ENCODE measurements around the gene MDM2.

MDM2 gene

DNA sequence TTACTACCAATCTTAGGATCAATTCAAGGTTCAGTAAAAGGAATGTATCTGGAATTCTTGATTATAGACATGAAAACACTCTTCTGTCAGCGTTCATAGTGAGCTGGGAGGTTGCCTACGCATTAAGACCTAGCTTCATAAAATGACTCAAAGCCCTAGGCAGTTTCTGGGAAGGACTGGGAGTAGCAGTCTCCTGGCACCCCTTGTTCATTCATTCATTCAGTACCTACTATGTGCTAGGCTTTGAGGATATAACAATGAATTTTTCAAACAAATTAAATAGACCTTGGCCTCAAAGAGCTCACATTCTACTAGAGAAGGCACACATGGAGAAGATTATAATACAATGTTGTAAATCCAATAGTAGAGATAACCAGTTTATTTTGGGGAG lies 46.1 kb downstream of the MDM2 start:
- DNase-seq, result no peak

DNA sequence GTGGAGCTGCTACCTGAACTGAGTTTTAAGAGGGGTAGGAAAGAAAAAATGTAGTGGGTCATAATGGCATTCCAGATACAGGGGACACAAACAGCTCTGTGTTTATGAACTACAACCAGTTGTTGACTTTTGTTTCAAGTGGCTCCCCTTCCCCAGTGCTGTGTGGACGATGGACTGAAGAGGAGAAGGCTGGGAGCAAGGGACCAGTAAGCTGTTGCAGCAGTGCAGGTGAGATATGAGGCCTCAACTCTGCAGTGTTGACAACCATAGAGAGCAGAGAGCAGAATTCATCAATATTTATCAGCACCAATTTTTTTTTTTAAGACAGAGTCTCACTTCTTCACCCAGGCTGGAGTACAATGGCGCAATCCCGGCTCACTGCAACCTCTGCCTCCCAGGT lies 46.6 kb downstream of the MDM2 start:
- no peak for DNase-seq

GRCh38 chr12:68855111-68855510 lies 47.1 kb downstream of the MDM2 start:
- no peak for DNase-seq

DNA sequence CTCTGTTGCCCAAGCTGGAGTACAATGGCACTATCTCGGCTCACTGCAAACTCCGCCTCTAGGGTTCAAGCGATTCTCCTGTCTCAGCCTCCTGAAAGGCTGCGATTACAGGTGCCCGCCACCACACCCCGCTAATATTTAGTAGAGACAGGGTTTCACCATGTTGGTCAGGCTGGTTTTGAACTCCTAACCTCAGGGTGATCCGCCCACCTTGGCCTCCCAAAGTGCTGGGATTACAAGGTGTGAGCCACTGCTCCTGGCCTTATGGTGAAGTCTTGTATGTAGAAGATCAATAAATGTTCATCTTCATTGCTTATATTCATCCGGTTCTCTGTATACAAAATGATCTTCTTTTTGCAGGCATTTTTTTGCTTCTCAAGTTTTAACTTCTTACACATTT lies 47.8 kb downstream of the MDM2 start:
- no peak for DNase-seq

DNA sequence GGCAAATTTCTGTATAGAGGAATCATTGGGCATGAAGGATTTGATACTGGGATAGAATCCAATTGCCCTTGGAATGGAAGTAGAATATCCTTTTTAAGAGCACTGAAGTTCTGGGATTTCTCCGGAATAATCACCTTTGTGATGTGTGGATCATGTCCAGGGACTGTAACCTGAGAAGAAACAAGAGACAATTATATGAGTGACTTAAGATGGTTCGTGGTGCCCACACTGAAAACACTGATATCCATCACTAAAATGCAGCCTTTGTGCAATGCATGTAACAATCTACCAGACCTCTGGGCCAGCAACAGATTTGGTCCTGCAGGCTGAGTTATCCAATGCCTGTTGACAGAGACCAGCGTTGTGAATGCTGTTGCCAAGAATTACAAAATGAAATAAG lies 48.5 kb downstream of the MDM2 start:
- DNase-seq, result no peak

- no peak for DNase-seq
Measured at GRCh38 chr12:68861890-68862289, 53.9 kb downstream of the MDM2 start.

DNA sequence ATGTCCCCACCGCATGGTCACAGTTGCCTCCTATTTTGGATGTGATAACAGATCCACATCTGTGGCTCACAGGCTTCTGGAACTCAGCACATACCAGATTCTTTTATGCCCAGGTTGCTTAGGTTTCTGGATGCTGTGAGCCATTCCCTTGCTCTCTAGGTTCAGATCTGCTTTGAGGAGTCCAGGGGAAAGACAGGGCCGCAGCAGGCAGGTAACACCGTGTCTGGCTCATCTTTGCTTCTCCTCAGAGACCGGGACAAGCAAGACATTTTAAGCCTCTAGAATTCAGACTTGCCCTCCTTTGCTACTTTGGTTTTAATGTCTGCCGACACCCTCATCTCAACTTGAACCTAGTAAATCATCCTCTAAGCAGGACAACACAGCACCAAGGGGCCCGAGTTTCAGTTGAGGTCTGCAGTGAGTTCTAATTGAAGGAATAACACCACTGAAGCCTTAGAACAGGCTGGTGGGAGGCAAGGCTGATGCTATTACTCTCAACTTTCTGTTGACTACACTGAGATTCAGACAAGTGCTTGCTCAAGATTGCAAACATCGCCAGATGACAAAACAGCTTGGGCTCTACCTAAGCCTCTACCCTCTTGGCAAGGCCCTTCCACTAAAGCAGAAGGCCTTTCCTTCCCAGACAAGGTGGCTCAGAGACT lies 55.3 kb downstream of the MDM2 start:
- no peak for DNase-seq

DNA sequence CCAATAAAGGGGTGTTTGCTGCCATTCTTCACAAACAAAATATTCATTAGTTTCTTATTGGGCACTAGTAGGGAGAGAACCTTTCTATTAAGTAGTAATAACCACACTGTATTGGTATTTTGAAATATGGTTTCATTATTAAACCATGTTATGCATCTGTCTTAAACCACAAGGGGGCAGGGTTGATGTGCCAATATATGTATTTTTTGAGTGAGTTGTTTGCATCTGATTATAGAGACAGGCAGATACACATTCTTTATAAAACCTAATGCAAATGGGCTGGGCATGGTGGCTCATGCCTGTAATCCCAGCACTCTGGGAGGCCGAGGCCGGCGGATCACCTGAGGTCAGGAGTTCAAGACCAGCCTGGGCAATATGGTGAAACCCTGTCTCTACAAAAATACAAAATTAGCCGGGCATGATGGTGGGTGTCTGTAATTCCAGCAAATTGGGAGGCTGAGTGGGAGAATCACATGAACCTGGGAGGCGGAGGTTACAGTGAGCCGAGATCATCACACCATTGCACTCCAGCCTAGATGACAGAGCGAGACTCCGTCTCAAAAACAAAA lies 56.0 kb downstream of the MDM2 start:
- DNase-seq, result peak; percentile 83

GRCh38 chr12:68864604-68865003 lies 56.6 kb downstream of the MDM2 start:
- no peak for DNase-seq

- no peak for DNase-seq
Measured at GRCh38 chr12:68865399-68866164, 57.6 kb downstream of the MDM2 start.

DNA sequence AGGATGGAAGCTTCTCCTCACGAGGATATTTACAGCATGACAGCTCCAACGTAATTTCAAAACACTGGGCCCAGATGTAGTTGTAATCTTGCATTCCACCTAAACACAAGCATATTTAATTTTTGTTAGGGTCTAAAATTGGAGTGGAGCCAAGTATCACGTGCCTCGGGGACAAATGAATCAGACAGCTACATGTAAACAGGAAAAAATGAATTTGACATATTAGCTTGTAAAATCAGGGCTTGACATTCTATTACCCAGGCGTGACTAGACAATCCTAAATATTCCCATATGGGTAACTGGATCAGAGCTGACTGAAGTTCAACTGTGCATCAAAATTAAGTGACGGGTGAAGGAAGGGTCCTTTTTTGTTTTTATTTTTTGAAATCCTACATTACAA lies 59.0 kb downstream of the MDM2 start:
- DNase-seq, result no peak

DNA sequence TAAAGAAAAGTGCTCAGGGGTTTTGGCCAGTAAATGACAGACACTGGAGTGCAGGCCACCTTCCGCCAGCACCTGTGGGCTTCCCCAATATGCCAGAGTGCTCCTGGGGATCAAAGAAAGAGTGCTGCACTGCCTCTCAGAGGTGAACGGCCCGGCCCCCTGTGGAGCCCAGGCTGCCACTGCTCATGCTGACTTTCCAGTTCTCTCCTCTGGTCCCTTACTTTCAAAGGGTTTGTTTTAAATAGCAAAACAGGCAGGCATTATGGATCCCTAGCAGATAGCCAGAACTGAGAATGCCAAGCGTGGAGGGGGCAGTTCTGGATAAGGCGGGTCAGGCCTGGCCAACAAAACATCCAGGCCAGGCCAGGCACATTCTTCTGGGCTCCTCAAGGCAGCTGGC lies 59.6 kb downstream of the MDM2 start:
- no peak for DNase-seq

DNA sequence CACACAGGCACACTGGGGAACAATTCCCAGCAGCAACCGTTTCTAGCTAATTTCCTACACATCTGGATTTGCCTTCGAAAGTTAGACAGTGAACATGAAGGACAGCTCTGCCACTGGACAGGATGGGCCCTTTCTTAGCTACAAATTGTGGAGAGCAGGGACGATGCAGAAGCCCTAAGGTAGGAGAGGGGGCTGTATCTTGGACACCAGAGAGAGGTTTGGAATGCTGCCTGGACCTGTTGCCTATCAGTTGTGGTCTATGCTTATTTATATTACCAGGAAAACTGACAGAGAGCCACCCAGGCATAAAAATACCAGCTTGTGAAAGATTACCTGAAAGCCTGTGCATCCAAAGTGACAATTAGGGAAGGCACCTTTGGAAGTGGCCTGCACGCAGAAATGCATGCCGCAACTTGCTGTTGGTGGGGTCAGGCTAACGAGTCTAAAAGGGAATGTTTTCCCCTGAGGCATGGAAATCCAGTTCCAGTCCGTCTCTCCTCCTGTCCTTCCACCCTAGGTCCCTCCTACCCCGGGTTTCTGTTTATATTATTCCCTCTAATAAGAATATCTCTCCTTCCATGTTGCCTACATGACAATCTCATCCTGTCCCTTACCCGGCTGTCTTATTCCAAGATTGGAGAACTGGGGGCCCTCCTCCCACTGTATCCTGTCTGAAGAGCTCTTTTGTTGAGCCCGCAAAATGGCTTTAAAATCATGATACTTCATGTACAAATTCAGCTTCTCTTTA lies 60.2 kb downstream of the MDM2 start:
- DNase-seq, result no peak

DNA sequence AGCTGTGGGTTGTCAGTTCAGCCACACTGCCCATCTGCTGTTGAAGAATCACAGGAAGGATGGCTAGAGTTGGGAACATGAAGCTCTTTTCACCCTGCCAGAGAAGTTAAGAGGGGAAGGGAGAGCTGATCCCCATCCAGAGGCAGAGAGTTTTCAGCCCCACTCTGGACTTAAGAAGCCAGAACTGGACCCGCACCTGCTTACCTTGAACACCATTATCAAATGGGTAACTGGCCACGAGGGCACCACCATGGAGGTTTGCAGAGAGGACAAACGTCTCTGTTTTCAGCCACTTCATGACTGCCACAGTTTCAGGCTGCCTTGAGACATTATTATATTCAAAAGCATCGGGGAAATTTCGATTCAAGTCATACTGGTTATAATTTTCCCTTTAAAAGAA lies 62.0 kb downstream of the MDM2 start:
- no peak for DNase-seq

DNA sequence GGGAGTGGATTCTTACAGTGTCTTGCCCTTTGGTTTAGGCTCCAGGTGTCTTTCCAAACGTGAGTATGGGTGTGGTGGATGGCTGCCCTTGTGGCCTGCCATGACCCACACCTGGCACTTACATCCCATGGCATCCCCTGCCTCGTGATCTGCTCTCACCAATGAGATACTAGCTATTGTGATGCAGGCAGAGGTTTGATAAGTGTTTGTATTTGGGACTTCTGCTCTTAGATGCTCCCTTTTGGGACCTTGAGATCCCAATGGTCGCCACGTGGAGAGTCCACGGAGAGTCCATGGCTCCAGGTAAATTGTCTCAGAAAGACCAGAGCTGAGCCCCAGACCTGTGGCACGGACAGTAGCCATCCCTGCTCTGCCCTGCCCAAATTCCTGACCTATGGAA lies 62.5 kb downstream of the MDM2 start:
- DNase-seq, result no peak

DNA sequence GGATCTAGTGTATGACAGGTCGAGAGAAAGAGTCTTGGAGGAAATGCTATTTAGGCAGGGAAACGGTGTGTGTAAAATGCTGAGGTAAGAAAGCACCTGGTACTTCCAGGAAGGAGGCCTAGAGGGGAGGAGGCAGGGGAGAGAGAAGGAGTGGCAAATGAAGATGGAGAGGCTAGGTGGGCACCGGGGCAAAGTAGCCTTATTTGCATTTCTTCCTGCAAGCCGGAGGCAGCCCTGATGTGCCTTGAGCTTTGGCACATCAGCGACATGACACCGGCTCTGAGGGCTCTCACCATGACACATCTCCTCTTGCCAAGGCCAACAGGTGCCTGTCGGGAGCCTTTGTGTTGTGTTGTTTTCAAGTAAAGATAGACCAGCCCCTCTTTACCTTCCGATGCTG lies 63.4 kb downstream of the MDM2 start:
- no peak for DNase-seq

GRCh38 chr12:68871921-68872320 lies 63.9 kb downstream of the MDM2 start:
- DNase-seq, result peak; percentile 52

- DNase-seq, result no peak
Measured at GRCh38 chr12:68873316-68873715, 65.3 kb downstream of the MDM2 start.

DNA sequence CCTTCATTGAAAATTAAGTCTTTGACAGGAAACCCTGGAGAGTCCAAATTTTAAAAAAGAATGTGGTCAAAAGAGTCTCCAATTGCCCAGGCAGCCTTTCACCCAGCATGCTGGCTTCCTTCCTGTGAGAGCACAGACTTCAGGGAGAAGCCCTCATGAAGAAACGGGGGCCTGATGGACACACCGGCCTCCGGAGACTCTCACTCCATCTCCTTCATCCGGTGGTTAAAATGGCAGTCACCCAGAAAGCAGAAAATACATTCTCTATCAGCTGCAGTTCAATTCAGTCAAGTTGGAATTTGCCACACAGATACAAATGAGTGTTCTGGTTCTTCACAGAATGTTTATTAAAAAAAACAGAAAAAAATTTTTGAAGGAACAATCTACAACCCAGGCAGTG lies 68.5 kb downstream of the MDM2 start:
- no peak for DNase-seq

DNA sequence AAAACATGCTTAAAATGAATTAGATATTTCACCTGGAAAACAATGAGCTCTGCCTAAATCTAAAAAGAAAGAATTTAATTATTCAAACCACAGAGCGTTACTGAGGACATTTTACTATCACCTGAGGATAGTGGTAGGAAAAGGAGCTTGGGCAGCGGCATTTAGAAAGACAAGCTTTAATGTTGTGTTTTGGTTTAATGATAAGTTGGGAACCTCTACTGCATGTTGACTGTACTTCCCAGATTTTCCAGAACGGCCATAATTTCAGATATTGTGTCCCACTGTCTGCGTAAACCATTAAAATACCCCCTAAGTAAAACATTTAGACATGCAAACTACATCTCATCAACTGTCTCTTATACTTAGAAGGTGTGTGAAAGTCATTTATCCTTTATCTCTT lies 69.6 kb downstream of the MDM2 start:
- no peak for DNase-seq

- no peak for DNase-seq
Measured at GRCh38 chr12:68878283-68878682, 70.3 kb downstream of the MDM2 start.

DNA sequence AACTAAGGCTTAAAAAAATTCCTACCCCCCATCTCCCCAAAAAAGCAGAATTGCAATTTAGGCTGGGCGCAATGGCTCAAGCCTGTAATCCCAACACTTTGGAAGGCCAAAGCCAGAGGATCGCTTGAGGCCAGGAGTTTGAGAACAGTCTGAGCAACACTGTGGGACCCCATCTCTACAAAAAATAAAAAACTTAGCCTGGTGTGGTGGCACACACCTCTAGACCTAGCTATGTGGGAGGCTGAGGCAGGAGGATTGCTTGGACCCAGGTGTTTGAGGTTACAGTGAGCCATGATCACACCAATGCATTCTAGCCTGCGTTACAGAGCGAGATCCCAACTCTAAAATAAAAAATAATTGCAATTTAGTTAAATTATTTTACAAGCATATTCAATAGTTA lies 70.9 kb downstream of the MDM2 start:
- no peak for DNase-seq

- no peak for DNase-seq
Measured at GRCh38 chr12:68880660-68881325, 72.8 kb downstream of the MDM2 start.

Measured in DMS53 (cell line).